H1 (cell line): ENCODE measurements around the gene PAK5.

Experiments used
- CBX8 ChIP-seq: fragments of 300-800, 300-1000 bp; sonication (generic); IDR thresholded peaks from 2 replicates; pipeline ENCODE4 v1.7.1; 2016; ENCODE audit warnings: low read depth, low read length, borderline replicate concordance
- CTCF ChIP-seq, 3 experiments: IDR thresholded peaks; 1 replicate in 2 of 3; 2 replicates in 1 of 3; pipeline versions ENCODE4 v1.5.1 to v1.6.1; 2011; ENCODE audit warnings: low read length in 3 of 3, mild to moderate bottlenecking in 3 of 3, inconsistent platforms in 2 of 3, low read depth in 1 of 3, moderate library complexity in 1 of 3; ENCODE audit not compliant: insufficient read depth in 1 of 3; ENCODE audit errors: control extremely low read depth in 1 of 3
- EP300 ChIP-seq, 2 experiments: IDR thresholded peaks; 1 replicate in 1 of 2; 2 replicates in 1 of 2; pipeline ENCODE4 v1.6.1; 2011 to 2012; ENCODE audit warnings: low read depth in 2 of 2, low read length in 2 of 2, mild to moderate bottlenecking in 2 of 2, borderline replicate concordance in 1 of 2, inconsistent platforms in 1 of 2, moderate library complexity in 1 of 2
- MAFK ChIP-seq: IDR thresholded peaks from 2 replicates; pipeline ENCODE4 v1.6.1; 2012; ENCODE audit warnings: low read depth, mild to moderate bottlenecking, improper control_type of control experiment, low read length
- NANOG ChIP-seq: IDR thresholded peaks from 2 replicates; pipeline ENCODE4 v1.6.1; 2011; ENCODE audit warnings: low read length, low read depth, mild to moderate bottlenecking, inconsistent platforms; ENCODE audit not compliant: insufficient read depth, poor library complexity, severe bottlenecking
- POLR2A ChIP-seq, 2 experiments: IDR thresholded peaks; 1 replicate in 1 of 2; 2 replicates in 1 of 2; pipeline ENCODE4 v1.6.1; 2011; ENCODE audit warnings: low read depth in 2 of 2, low read length in 2 of 2, mild to moderate bottlenecking in 2 of 2; ENCODE audit errors: control extremely low read depth in 1 of 2
- POLR2AphosphoS5 ChIP-seq: IDR thresholded peaks from 2 replicates; pipeline ENCODE4 v1.6.1; 2011; ENCODE audit warnings: low read depth, low read length
- USF2 ChIP-seq: IDR thresholded peaks from 2 replicates; pipeline ENCODE4 v1.6.1; 2011; ENCODE audit warnings: low read length, improper control_type of control experiment

GRCh38 chr20:9508240-9508661, 330.6 kb downstream of the PAK5 start:
- TF ChIP-seq NANOG = no peak
- TF ChIP-seq POLR2AphosphoS5 = no peak
- TF ChIP-seq MAFK = no peak
- TF ChIP-seq CTCF (IDR thresholded peaks at IDR 0.05; ENCODE audit: control extremely low read depth in 1 of 3, insufficient read depth in 1 of 3, low read depth in 1 of 3, low read length in 3 of 3) = no peak
- no peak for TF ChIP-seq EP300 (IDR thresholded peaks at IDR 0.05; ENCODE audit: borderline replicate concordance in 1 of 2, low read depth in 2 of 2, low read length in 2 of 2)
- TF ChIP-seq POLR2A (IDR thresholded peaks at IDR 0.05; ENCODE audit: control extremely low read depth in 1 of 2, low read depth in 2 of 2, low read length in 2 of 2) = no peak
- no peak for TF ChIP-seq USF2
- TF ChIP-seq CBX8 = no peak
